SKM-1 (cell line): ENCODE measurements around the gene UGP2.
A peak's percentile ranks its signal among the peaks of the same experiment; 100 is the strongest.
"Not testable (repeated sequence)": the region's sequence is repeated elsewhere in the genome, so short reads cannot be mapped to it uniquely, and the experiment has no call there.

ENCODE experiments used
- DNase-seq: peaks from one replicate; lab custom pipeline; 2025; ENCODE audit not compliant: unreplicated experiment; lab: John Stamatoyannopoulos, UW

The UGP2 gene

GRCh38 chr2:63840081-63840784 lies 1.5 kb upstream of the UGP2 start:
- DNase-seq: no peak

GRCh38 chr2:63840785-63841253 lies 877 bp upstream of the UGP2 start:
- peak; percentile 92 for DNase-seq

GRCh38 chr2:63842149-63843061 lies 709 bp downstream of the UGP2 start:
- DNase-seq: peak; percentile 47

GRCh38 chr2:63843093-63843492 lies 1.4 kb downstream of the UGP2 start:
- DNase-seq: no peak

- no peak for DNase-seq
These were observed 2.1 kb downstream of the UGP2 start for GRCh38 chr2:63843791-63844190.

- no peak for DNase-seq
These were observed 2.9 kb downstream of the UGP2 start for GRCh38 chr2:63844616-63845015.

- no peak for DNase-seq
These were observed 4.2 kb downstream of the UGP2 start for GRCh38 chr2:63845866-63846265.

- DNase-seq: no peak
These were observed 4.8 kb downstream of the UGP2 start for GRCh38 chr2:63846487-63846886.

- DNase-seq: not testable (repeated sequence)
These were observed 5.9 kb downstream of the UGP2 start for GRCh38 chr2:63847571-63847970.

GRCh38 chr2:63849381-63850203 lies 7.9 kb downstream of the UGP2 start:
- DNase-seq: no peak

GRCh38 chr2:63850204-63850571 lies 8.5 kb downstream of the UGP2 start:
- DNase-seq: no peak

GRCh38 chr2:63850649-63851048 lies 9.0 kb downstream of the UGP2 start:
- DNase-seq: no peak

- DNase-seq: no peak
These were observed 10.1 kb downstream of the UGP2 start for GRCh38 chr2:63851691-63852311.

GRCh38 chr2:63853527-63854310 lies 12.0 kb downstream of the UGP2 start:
- no peak for DNase-seq

- no peak for DNase-seq
These were observed 14.0 kb downstream of the UGP2 start for GRCh38 chr2:63855418-63856302.

- no peak for DNase-seq
These were observed 14.6 kb downstream of the UGP2 start for GRCh38 chr2:63856303-63856603.

GRCh38 chr2:63858291-63858690 lies 16.6 kb downstream of the UGP2 start:
- DNase-seq: no peak

- DNase-seq: no peak
These were observed 19.6 kb downstream of the UGP2 start for GRCh38 chr2:63861220-63861822.

- no peak for DNase-seq
These were observed 21.1 kb downstream of the UGP2 start for GRCh38 chr2:63862806-63863205.
